Prostate gland (tissue), 2 donors: ENCODE measurements around the gene INSL3. TPM values are rescaled to one million over a fixed set of nuclear protein-coding genes. Genes with fewer than 3 reads are reported as not detected.

ENCODE experiments used
- DNase-seq: peaks from one replicate; pipeline ENCODE4 v3.0.0-alpha.2; 2019; ENCODE audit warnings: low spot score
- H3K27ac ChIP-seq, 2 donors: fragments of 200-600 bp; sonication (generic); 2 replicates each; pipeline ENCODE4 v1.5.1; 2017 to 2019
- H3K27me3 ChIP-seq: fragments of 200-600 bp; sonication (generic); replicated peaks from 2 replicates; pipeline ENCODE4 v1.5.1; 2019; ENCODE audit not compliant: insufficient read depth
- H3K36me3 ChIP-seq, 2 donors: fragments of 200-600 bp; sonication (generic); 1 replicate in 1 of 2; 2 replicates in 1 of 2; pipeline versions ENCODE4 v1.5.1 to v1.8.1; 2017 to 2019
- H3K4me1 ChIP-seq: fragments of 200-600 bp; sonication (generic); replicated peaks from 2 replicates; pipeline ENCODE4 v1.5.1; 2019
- H3K4me3 ChIP-seq, 2 donors: fragments of 200-600 bp; sonication (generic); 2 replicates each; pipeline ENCODE4 v1.5.1; 2017 to 2019
- H3K9me3 ChIP-seq: fragments of 200-600 bp; sonication (generic); 2 replicates; pipeline ENCODE4 v1.5.1; 2017
- POLR2A ChIP-seq: fragments of 450-650 bp; IDR thresholded peaks from one replicate; pipeline ENCODE4 v1.6.1; 2016; ENCODE audit warnings: antibody characterized with exemption, mild to moderate bottlenecking
- POLR2AphosphoS5 ChIP-seq: sonication (generic); formaldehyde crosslinking; IDR thresholded peaks from one replicate; pipeline ENCODE4 v1.6.1; 2017; ENCODE audit warnings: antibody characterized with exemption
- WGBS: methylation state at CpG from one replicate; pipeline ENCODE4 v1.1.5; 2018; 5-methylcytosine and 5-hydroxymethylcytosine counted together
- intact Hi-C: fragments of 100-400 bp; cut with DNase I; formaldehyde crosslinking; loops from one replicate; pipeline ENCODE4 v1.14.2; 2022
- total RNA-seq, 2 donors: library from RNA; depleted of rRNA; stranded (reverse); fragments of >200 nt; gene quantifications; one replicate each; pipeline ENCODE4 v1.1.0, GENCODE V29; 2016
- TF ChIP-seq, protein P1 (sequence below), 4 experiments: fragments of 200-600 bp in 2 of 4; fragments of 450-650 bp in 2 of 4; sonication (generic) in 2 of 4; IDR thresholded peaks; 1 replicate in 3 of 4; 2 replicates in 1 of 4; pipeline ENCODE4 v1.5.1; 2016 to 2019; ENCODE audit warnings: antibody characterized with exemption in 4 of 4, mild to moderate bottlenecking in 2 of 4, moderate library complexity in 2 of 4

Gene INSL3
- total RNA-seq, 2 donors from 2014 or later, result 117 TPM; not detected in 1

GRCh38 chr19:17775991-17776803, 45.1 kb downstream of the INSL3 start:
- no peaks in the 10 kb centered on the region for H3K36me3 ChIP-seq
- no peaks in the 10 kb centered on the region for H3K9me3 ChIP-seq
- H3K4me1 ChIP-seq, result no peaks in the 10 kb centered on the region
- H3K4me3 ChIP-seq, result no peak overlapping the region
- DNase-seq, result no peak
- no peak overlapping the region for H3K27ac ChIP-seq
- intact Hi-C loops, result loop anchor here (10.0 kb wide), 1 partner anchor 171 kb away; no protein-coding TSS in a partner anchor
- WGBS, result 74% methylated on average over 26 of the region's 27 CpGs
- H3K27me3 ChIP-seq, result peaks cover 2% of the 10 kb centered on the region
- no peak for TF ChIP-seq POLR2A
- no peak for TF ChIP-seq POLR2AphosphoS5
- TF ChIP-seq, protein P1, sequence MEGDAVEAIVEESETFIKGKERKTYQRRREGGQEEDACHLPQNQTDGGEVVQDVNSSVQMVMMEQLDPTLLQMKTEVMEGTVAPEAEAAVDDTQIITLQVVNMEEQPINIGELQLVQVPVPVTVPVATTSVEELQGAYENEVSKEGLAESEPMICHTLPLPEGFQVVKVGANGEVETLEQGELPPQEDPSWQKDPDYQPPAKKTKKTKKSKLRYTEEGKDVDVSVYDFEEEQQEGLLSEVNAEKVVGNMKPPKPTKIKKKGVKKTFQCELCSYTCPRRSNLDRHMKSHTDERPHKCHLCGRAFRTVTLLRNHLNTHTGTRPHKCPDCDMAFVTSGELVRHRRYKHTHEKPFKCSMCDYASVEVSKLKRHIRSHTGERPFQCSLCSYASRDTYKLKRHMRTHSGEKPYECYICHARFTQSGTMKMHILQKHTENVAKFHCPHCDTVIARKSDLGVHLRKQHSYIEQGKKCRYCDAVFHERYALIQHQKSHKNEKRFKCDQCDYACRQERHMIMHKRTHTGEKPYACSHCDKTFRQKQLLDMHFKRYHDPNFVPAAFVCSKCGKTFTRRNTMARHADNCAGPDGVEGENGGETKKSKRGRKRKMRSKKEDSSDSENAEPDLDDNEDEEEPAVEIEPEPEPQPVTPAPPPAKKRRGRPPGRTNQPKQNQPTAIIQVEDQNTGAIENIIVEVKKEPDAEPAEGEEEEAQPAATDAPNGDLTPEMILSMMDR (IDR thresholded peaks at IDR 0.05), result no peak

- Histone ChIP-seq H3K9me3 (no peaks in the 10 kb centered on the region), H3K27ac (no peak overlapping the region), H3K4me3 (no peak overlapping the region), H3K36me3 (no peaks in the 10 kb centered on the region), H3K27me3 (peaks cover 2% of the 10 kb centered on the region), H3K4me1 (no peaks in the 10 kb centered on the region)
- no peak for TF ChIP-seq POLR2AphosphoS5
- TF ChIP-seq, protein P1 (IDR thresholded peaks at IDR 0.05), result no peak
- TF ChIP-seq POLR2A, result no peak
- intact Hi-C loops, result loop anchor here (10.0 kb wide), 1 partner anchor 171 kb away; no protein-coding TSS in a partner anchor
- 67% methylated on average over 15 of the region's 16 CpGs for WGBS
- DNase-seq, result no peak
These were observed 45.9 kb downstream of the INSL3 start for GRCh38 chr19:17775245-17775927.

DNA sequence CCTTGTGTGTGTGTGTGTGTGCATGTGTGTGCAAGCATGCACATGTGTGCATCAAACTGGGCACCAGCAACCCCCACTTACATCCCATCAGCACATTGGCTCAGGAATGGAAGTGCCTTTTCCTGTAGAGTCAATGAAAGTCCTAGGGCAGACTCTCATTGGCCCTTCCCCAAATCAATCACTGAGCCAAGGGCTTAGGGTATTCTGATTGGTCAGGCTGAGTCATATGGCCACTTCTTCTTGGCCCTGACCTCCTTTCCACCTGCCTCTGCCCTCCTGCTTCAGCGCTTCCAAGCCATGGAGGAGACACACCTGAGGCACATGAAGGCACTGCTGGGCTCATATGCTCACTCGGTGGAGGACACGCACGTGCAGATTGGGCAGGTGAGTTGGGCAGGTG, 49.1 kb downstream of the INSL3 start:
- Histone ChIP-seq H3K27ac (no peak overlapping the region), H3K27me3 (no peaks in the 10 kb centered on the region), H3K36me3 (no peaks in the 10 kb centered on the region), H3K9me3 (no peaks in the 10 kb centered on the region), H3K4me1 (no peaks in the 10 kb centered on the region), H3K4me3 (no peak overlapping the region)
- TF ChIP-seq POLR2AphosphoS5 (no peak), POLR2A (no peak)
- TF ChIP-seq, protein P1 (IDR thresholded peaks at IDR 0.05), result no peak
- WGBS, result 90% methylated on average over 4 of the region's 4 CpGs
- no peak for DNase-seq
- intact Hi-C loops, result loop anchor here (10.0 kb wide), 1 partner anchor 167 kb away; no protein-coding TSS in a partner anchor

- TF ChIP-seq POLR2AphosphoS5, result no peak
- TF ChIP-seq POLR2A, result no peak
- TF ChIP-seq, protein P1 (IDR thresholded peaks at IDR 0.05), result no peak
- no peak for DNase-seq
- Histone ChIP-seq H3K9me3 (no peaks in the 10 kb centered on the region), H3K4me3 (no peak overlapping the region), H3K4me1 (no peaks in the 10 kb centered on the region), H3K36me3 (no peaks in the 10 kb centered on the region), H3K27ac (no peak overlapping the region), H3K27me3 (no peaks in the 10 kb centered on the region)
- WGBS, result 77% methylated on average over 13 of the region's 13 CpGs
- intact Hi-C loops, result loop anchor here (10.0 kb wide), 1 partner anchor 166 kb away; no protein-coding TSS in a partner anchor
These were observed 50.7 kb downstream of the INSL3 start for GRCh38 chr19:17770613-17771012.
